Measurements from ENCODE around the gene NRP2.

Gene NRP2

DNA sequence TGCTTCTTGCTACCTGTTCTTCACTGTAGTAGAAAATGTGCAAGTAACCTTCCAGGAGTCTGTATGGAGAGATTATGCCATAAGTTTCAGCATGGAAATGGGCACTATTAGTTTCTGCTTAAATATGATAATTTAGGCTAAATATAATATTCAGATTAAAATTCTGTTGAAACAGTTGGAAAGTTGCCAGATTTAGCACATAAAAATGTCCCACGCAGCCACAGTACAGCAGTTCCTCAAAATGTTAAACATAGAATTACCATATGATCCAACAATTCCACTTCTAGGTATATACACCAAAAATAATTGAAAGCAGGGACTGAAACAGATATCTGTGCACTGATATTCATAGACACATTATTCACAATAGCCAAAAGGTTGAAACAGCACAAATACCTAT lies 121.2 kb downstream of the NRP2 start:
- no peak for DNase-seq (ENCODE audit: low spot score in 2 of 2)
- H3K9me3 ChIP-seq: no peaks in the 10 kb centered on the region
- H3K36me3 ChIP-seq (replicated peaks): no peaks in the 10 kb centered on the region
- H3K4me3 ChIP-seq: no peak overlapping the region
- in situ Hi-C loops (cut with MboI; ENCODE audit: low sequenced_read_pairs): no loop called here
- no peaks in the 10 kb centered on the region for H3K4me1 ChIP-seq
- peaks cover 13% of the 10 kb centered on the region; the same call in 1 of the 2 replicates for H3K27me3 ChIP-seq (ENCODE audit: low read depth)

DNA sequence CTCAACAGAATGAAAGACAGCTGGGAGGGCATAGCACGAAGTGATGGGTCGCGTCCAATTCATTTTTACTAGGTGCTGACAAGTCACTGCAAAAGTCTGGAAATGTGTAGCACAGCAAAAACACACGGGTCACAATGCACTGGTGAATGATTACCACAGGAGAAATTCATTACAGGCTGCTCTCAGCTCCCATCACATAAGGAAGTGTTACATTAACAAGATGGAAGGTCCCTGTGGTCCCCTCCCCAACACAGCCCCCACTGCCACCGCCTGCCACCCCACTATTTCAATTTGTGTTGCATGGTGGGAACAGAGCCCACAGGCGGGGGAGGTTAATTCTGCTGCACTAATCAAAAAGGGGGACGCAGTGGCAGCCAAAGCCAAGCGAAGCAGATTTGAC lies 122.8 kb downstream of the NRP2 start:
- H3K4me1 ChIP-seq: no peaks in the 10 kb centered on the region
- in situ Hi-C loops (cut with MboI; ENCODE audit: low sequenced_read_pairs): no loop called here
- no peaks in the 10 kb centered on the region for H3K9me3 ChIP-seq
- H3K36me3 ChIP-seq (replicated peaks): no peaks in the 10 kb centered on the region
- no peak for DNase-seq (ENCODE audit: low spot score in 2 of 2)
- H3K4me3 ChIP-seq: no peak overlapping the region
- peaks cover 13% of the 10 kb centered on the region; the same call in 1 of the 2 replicates for H3K27me3 ChIP-seq (ENCODE audit: low read depth)

DNA sequence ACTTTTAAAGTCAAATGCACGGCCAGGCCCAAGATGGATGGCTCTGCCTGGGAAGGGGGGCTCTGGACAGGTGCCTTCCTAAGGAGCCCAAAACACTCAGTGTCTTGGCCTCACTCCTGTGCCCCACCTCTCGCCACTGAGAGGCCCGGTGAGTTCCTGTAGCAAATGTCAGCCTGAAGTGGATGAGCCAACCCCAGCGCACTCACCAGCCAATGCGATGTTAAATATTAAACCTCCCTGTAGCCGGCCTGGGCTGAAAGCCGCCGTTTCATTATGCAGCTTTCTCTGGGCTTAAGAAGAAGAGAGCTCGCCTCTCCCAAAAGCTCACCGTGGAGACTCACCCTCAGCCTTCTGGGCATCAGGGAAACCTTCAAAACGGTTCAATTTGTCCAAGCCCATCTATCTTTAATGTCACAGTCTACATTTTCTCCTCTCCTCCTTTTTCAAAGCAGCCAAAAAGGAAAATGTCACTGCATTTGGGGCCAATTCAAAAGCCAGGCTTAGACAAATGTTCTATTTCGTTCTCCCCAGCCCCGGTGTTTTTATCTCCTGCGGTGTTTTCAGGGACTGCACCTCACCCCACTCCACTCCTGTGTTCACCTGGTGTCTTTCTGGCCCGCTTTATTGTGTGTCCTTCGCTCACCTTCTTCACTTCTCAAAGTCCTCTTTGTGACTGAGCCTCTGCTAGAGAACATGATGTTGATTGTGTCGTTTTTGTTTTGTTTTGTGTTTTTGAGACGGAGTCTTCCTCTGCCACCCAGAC lies 124.0 kb downstream of the NRP2 start:
- H3K27me3 ChIP-seq (ENCODE audit: low read depth): peaks cover 13% of the 10 kb centered on the region; the same call in 1 of the 2 replicates
- in situ Hi-C loops (cut with MboI; ENCODE audit: low sequenced_read_pairs): no loop called here
- no peaks in the 10 kb centered on the region for H3K9me3 ChIP-seq
- DNase-seq (ENCODE audit: low spot score in 2 of 2): no peak
- no peak overlapping the region for H3K4me3 ChIP-seq
- H3K36me3 ChIP-seq (replicated peaks): no peaks in the 10 kb centered on the region
- no peaks in the 10 kb centered on the region for H3K4me1 ChIP-seq

DNA sequence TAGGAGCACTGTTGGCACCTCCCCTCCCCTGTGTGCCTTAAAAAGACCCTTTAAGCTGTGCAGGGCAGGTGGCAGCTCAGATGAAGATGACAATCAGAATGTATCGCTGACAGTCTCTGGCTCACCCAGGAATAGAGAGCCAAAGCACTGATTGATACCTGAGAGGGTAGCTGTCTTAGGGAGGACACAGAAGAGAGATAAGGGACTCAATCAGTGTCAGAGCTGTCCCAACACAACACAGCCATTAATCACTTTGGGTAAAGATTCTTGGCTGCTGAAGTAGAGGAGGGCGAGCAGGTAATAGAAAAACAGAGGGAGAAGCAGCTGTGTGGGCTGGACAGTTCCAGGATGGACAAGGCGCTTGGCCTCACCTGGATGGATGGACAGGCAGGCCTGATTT lies 124.9 kb downstream of the NRP2 start:
- Histone ChIP-seq H3K27me3 (ENCODE audit: low read depth) (peaks cover 13% of the 10 kb centered on the region; the same call in 1 of the 2 replicates), H3K4me1 (no peaks in the 10 kb centered on the region), H3K4me3 (no peak overlapping the region), H3K9me3 (no peaks in the 10 kb centered on the region), H3K36me3 (replicated peaks) (no peaks in the 10 kb centered on the region)
- no peak for DNase-seq (ENCODE audit: low spot score in 2 of 2)
- in situ Hi-C loops (cut with MboI; ENCODE audit: low sequenced_read_pairs): no loop called here

DNA sequence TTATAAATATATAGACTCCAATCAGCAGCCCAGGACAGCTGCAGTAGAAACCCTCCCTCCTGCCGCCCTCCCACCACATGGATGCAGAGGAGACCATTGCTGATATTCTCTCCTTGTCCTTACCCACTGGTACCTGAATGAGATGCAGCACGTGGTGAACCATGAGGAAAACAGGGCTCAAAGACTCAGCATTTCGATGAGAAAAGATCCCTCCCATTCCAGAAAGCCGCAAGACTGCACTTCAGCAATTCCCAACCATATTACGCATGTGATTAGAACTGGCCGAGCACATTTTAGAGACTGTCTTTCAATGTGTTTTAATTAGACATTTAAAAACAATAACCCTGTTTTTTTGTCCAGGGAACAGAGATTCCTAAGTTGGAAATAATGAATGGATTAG lies 125.5 kb downstream of the NRP2 start:
- H3K9me3 ChIP-seq: no peaks in the 10 kb centered on the region
- in situ Hi-C loops (cut with MboI; ENCODE audit: low sequenced_read_pairs): no loop called here
- no peaks in the 10 kb centered on the region for H3K4me1 ChIP-seq
- H3K36me3 ChIP-seq (replicated peaks): no peaks in the 10 kb centered on the region
- peaks cover 13% of the 10 kb centered on the region; the same call in 1 of the 2 replicates for H3K27me3 ChIP-seq (ENCODE audit: low read depth)
- H3K4me3 ChIP-seq: no peak overlapping the region
- DNase-seq (ENCODE audit: low spot score in 2 of 2): no peak

DNA sequence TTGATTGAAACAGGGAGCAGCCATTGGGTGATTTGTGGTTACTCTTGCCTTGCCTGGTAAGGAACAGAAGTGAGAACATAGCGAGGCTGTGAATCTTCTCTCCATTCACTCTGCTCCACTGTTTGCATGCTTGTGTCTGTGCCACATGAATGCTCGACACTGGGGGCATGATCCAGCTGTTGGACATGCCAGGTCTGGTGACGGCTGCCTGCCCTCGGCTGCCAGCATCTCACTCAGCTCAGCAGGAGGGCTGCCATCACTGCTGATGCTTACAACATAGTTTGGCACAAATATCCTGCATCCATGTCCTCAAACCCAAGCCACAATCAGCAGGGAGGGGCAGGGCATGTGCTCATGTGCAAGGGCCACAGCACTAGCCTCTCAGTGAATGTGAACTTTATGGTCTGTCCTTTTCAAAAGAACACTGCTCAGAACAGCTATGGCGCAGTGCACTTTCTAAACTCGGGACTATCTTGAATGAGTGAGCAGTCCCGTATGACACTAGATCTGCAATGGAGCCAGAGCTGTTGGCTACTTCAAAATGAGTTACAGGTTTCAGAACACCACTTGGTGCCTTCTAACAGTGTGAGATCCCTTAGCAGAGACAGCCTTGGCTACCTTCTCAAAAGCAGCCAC lies 126.3 kb downstream of the NRP2 start:
- no peak overlapping the region for H3K4me3 ChIP-seq
- H3K4me1 ChIP-seq: no peaks in the 10 kb centered on the region
- no peaks in the 10 kb centered on the region for H3K36me3 ChIP-seq (replicated peaks)
- DNase-seq (ENCODE audit: low spot score in 2 of 2): no peak
- peaks cover 2% of the 10 kb centered on the region for H3K9me3 ChIP-seq
- peaks cover 7% of the 10 kb centered on the region; the same call in 1 of the 2 replicates for H3K27me3 ChIP-seq (ENCODE audit: low read depth)
- in situ Hi-C loops (cut with MboI; ENCODE audit: low sequenced_read_pairs): no loop called here

DNA sequence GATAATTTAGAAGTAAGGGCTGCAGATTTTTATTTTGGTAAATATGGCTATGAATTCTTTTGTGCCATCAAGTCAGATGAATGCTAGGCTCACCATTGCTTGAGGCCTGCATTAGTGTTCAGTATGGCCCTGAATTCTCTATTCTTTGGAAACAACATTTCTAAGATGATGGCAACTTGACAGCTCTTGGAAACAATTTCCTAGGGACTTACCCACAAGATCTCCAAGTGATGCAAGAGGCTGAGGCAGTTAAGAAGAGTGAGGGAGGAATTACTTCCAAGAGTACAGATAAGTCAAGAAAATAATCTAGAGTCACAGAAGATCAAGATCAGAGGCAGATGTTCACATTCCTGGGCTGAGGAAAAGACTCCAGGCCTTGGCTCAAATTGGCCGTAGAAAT lies 129.1 kb downstream of the NRP2 start:
- Histone ChIP-seq H3K27me3 (ENCODE audit: low read depth) (no peaks in the 10 kb centered on the region; the same call in 1 of the 2 replicates), H3K36me3 (replicated peaks) (no peaks in the 10 kb centered on the region), H3K9me3 (peaks cover 4% of the 10 kb centered on the region), H3K4me3 (no peak overlapping the region), H3K4me1 (no peaks in the 10 kb centered on the region)
- in situ Hi-C loops (cut with MboI; ENCODE audit: low sequenced_read_pairs): no loop called here
- DNase-seq (ENCODE audit: low spot score in 2 of 2): no peak

DNA sequence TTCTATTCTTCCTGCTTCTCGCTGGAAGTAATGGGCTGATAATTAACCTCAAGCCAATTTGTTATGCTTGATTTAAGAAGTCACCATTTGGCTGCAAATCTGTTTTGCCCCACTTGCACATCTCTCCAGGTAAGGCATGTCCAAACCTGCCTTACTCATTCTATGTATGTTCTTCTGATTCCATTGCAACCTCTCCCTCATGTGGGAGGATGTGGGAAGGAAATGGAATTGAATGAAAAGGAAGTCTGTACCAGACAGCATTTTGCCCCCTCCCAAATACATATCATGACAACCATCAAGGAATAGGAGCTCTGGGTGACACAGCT lies 131.7 kb downstream of the NRP2 start:
- no peak overlapping the region for H3K4me3 ChIP-seq
- H3K27me3 ChIP-seq (ENCODE audit: low read depth): no peaks in the 10 kb centered on the region; the same call in 1 of the 2 replicates
- peaks cover 4% of the 10 kb centered on the region for H3K9me3 ChIP-seq
- H3K36me3 ChIP-seq (replicated peaks): no peaks in the 10 kb centered on the region
- no peaks in the 10 kb centered on the region for H3K4me1 ChIP-seq
- DNase-seq (ENCODE audit: low spot score in 2 of 2): no peak
- in situ Hi-C loops (cut with MboI; ENCODE audit: low sequenced_read_pairs): no loop called here

DNA sequence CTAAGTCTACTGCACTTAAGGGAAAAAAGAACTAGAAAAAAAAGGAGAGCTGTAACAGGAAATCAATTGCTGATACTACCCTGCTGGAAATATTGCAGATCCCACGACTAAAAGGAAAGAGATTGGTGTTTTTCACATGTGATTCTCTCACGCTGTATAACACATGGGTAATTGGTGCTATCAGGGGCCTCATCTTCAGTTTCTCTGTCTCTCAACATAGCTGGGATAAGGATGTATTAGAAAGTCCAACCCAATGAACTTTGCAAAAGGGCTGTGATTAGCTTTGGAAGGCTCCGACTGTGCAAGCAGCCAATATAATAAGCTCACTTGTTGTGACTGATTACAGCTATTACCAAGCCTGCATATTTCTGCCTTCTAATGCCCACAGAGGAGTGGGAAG lies 133.4 kb downstream of the NRP2 start:
- Histone ChIP-seq H3K36me3 (replicated peaks) (no peaks in the 10 kb centered on the region), H3K27me3 (ENCODE audit: low read depth) (peaks cover 6% of the 10 kb centered on the region), H3K9me3 (peaks cover 4% of the 10 kb centered on the region), H3K4me3 (no peak overlapping the region), H3K4me1 (no peaks in the 10 kb centered on the region)
- in situ Hi-C loops (cut with MboI; ENCODE audit: low sequenced_read_pairs): no loop called here
- DNase-seq (ENCODE audit: low spot score in 2 of 2): no peak

DNA sequence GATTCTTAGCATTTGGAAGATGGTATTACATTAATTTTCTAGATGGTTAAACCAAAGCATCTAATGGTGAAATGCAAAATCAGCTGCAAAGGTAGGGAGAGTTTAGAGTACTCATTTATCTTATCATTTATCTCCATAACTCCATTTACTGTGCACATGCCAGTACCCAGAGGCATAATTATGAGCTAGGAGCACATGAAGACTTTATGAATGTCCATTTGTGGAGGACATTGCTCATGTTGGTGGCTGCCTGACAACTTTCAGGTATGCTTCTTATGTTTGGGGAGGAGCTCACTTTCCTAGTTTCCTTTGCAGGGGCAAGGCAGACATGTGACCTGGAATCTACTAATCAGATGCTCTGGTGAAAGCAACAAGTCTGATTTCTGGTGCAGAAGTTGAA lies 134.0 kb downstream of the NRP2 start:
- Histone ChIP-seq H3K4me3 (no peak overlapping the region), H3K36me3 (replicated peaks) (no peaks in the 10 kb centered on the region), H3K9me3 (peaks cover 4% of the 10 kb centered on the region), H3K27me3 (ENCODE audit: low read depth) (peaks cover 6% of the 10 kb centered on the region), H3K4me1 (no peaks in the 10 kb centered on the region)
- no peak for DNase-seq (ENCODE audit: low spot score in 2 of 2)
- in situ Hi-C loops (cut with MboI; ENCODE audit: low sequenced_read_pairs): no loop called here

DNA sequence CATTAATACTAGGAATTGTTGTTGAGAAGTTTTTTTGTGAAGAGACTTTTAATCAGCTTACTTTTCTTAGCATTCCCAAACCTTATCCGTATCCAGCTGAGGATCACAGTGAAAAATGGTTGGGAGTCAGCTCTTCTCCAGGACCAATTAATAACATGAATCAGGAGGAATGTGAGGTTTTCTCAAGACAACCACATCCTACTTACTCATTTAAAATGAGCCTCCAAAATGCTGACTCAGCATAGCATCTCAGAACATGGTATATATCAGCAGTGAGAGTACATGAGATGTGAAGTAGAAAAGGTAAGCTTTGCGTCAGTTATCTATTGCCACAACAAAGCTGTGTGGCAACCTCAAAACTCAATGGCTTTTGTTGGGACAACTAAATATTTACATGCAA lies 140.3 kb downstream of the NRP2 start:
- Histone ChIP-seq H3K4me3 (no peak overlapping the region), H3K4me1 (no peaks in the 10 kb centered on the region), H3K9me3 (no peaks in the 10 kb centered on the region), H3K36me3 (replicated peaks) (no peaks in the 10 kb centered on the region), H3K27me3 (ENCODE audit: low read depth) (peaks cover 6% of the 10 kb centered on the region; the same call in 1 of the 2 replicates)
- no peak for DNase-seq (ENCODE audit: low spot score in 2 of 2)
- in situ Hi-C loops (cut with MboI; ENCODE audit: low sequenced_read_pairs): no loop called here

DNA sequence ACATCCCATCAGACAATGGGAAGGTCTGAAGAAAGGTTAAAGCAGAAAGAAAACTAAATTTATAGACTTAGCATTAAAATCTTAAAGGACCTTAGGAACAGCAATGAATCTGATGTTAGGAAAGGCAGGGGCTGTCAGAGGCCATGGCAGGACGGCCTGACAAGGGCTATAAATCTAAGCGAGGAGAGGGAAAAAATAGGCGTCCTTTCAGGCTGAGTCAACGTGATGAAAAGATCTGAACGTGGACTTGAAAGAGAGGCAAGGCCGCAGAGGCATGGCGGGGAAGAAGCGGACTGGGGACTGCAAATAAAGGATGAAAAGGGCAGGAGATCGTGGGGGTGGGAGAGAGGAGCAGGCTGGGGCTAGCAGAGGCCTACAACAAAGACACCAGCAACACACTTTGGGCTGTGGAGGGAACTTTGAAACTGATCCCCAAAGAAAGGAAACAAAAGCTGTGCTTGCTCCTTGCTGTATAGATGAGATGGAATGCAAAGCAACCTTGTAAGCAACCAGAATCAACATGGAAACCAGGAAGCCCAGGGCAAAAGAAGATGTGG lies 145.6 kb downstream of the NRP2 start:
- no peak for DNase-seq (ENCODE audit: low spot score in 2 of 2)
- H3K4me1 ChIP-seq: no peaks in the 10 kb centered on the region
- no peaks in the 10 kb centered on the region for H3K36me3 ChIP-seq (replicated peaks)
- H3K27me3 ChIP-seq (ENCODE audit: low read depth): no peaks in the 10 kb centered on the region
- in situ Hi-C loops (cut with MboI; ENCODE audit: low sequenced_read_pairs): no loop called here
- no peaks in the 10 kb centered on the region for H3K9me3 ChIP-seq
- H3K4me3 ChIP-seq: no peak overlapping the region

DNA sequence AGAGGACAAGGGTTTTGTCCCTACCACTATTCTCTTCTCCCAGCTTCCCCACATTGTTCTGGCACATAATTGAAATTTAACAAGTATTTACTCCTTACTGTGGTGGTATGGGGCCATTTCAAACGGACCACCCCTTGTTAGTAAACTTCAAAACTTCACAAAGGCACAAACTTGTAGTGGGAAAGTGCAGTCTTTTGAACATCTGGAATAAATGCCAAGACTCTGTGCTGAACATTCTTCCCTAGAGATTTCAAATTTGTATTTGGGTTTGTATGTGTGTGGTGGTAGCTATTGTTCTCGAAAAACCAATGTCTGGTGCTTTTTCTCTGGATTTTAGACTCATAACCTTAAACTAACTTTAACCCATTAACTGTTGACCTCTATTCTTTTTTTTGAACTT lies 151.6 kb downstream of the NRP2 start:
- in situ Hi-C loops (cut with MboI; ENCODE audit: low sequenced_read_pairs): no loop called here
- H3K4me3 ChIP-seq: no peak overlapping the region
- H3K27me3 ChIP-seq (ENCODE audit: low read depth): peaks cover 2% of the 10 kb centered on the region; the same call in 1 of the 2 replicates
- no peak for DNase-seq (ENCODE audit: low spot score in 2 of 2)
- no peaks in the 10 kb centered on the region for H3K36me3 ChIP-seq (replicated peaks)
- H3K9me3 ChIP-seq: no peaks in the 10 kb centered on the region
- no peaks in the 10 kb centered on the region for H3K4me1 ChIP-seq

DNA sequence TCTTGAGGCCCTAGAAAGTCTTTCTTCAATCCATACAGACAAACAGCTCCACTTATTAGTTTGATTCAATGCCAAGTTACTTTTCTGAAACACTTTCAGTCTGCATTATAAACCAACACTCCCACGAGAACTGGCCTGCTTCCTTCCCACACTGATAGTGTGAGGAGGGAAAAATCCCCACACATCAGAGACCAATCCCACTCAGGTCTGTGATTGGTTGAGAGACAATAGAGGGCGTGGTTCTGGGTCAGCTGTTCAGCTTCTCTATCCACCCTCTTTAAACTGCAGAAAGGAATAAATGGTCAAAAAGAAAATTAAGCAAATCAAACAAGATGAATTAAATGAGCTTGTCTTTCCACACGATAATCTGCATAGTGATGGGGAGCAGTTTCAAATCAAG lies 152.5 kb downstream of the NRP2 start:
- peaks cover 2% of the 10 kb centered on the region; the same call in 1 of the 2 replicates for H3K27me3 ChIP-seq (ENCODE audit: low read depth)
- no peaks in the 10 kb centered on the region for H3K9me3 ChIP-seq
- in situ Hi-C loops (cut with MboI; ENCODE audit: low sequenced_read_pairs): no loop called here
- no peak overlapping the region for H3K4me3 ChIP-seq
- H3K36me3 ChIP-seq (replicated peaks): no peaks in the 10 kb centered on the region
- DNase-seq (ENCODE audit: low spot score in 2 of 2): no peak
- H3K4me1 ChIP-seq: no peaks in the 10 kb centered on the region
